HEK293 (cell line): ENCODE results near the gene ZFX.

ENCODE experiments used
- CTCF ChIA-PET: fragments of 350-600 bp; formaldehyde crosslinking; extraction: SDS; loops from one replicate; lab custom pipeline; 2021; ENCODE audit warnings: antibody characterized with exemption; lab: Yijun Ruan, JAX
- POLR2A ChIA-PET: fragments of 300-600 bp; formaldehyde crosslinking; extraction: SDS; loops from one replicate; lab custom pipeline; 2020; ENCODE audit warnings: antibody characterized with exemption, inconsistent platforms; lab: Yijun Ruan, JAX
- H3K27ac ChIP-seq: fragments of 200-500 bp; sonication (Bioruptor generic); 2 replicates; pipeline ENCODE4 v1.5.1; 2014; ENCODE audit warnings: low read depth, low read length, control low read depth, inconsistent platforms; ENCODE audit errors: extremely low read depth
- H3K36me3 ChIP-seq, 2 experiments: fragments of 200-500 bp in 1 of 2; sonication (Bioruptor generic) in 1 of 2; 1 replicate in 1 of 2; 2 replicates in 1 of 2; pipeline ENCODE4 v1.5.1; 2014 to 2017; ENCODE audit warnings: inconsistent platforms in 2 of 2, low read length in 2 of 2; ENCODE audit not compliant: control insufficient read depth in 2 of 2, insufficient read depth in 1 of 2
- H3K4me1 ChIP-seq: fragments of 200-500 bp; sonication (Bioruptor generic); 2 replicates; pipeline ENCODE4 v1.5.1; 2014; ENCODE audit warnings: mild to moderate bottlenecking, low read length, inconsistent platforms; ENCODE audit not compliant: control insufficient read depth, insufficient read depth
- H3K4me3 ChIP-seq: 2 replicates; pipeline ENCODE4 v1.5.1; 2011; ENCODE audit warnings: low read depth, mild to moderate bottlenecking, control low read depth, low read length, moderate library complexity
- H3K9me3 ChIP-seq: fragments of 200-500 bp; sonication (Bioruptor generic); 2 replicates; pipeline ENCODE4 v1.5.1; 2014; ENCODE audit warnings: low read depth, low read length, inconsistent platforms; ENCODE audit not compliant: control insufficient read depth, insufficient read depth
- CTCF ChIP-seq: fragments of 450-650 bp; formaldehyde crosslinking; IDR thresholded peaks from 2 replicates; pipeline ENCODE4 v1.5.1; 2016; ENCODE audit warnings: missing biosample characterization, missing genetic modification characterization
- RBAK ChIP-seq: fragments of 450-650 bp; formaldehyde crosslinking; IDR thresholded peaks from 2 replicates; pipeline ENCODE4 v1.5.1; 2016; ENCODE audit warnings: missing biosample characterization, missing genetic modification characterization
- SP3 ChIP-seq: fragments of 450-650 bp; formaldehyde crosslinking; IDR thresholded peaks from 2 replicates; pipeline ENCODE4 v1.5.1; 2016; ENCODE audit warnings: missing biosample characterization, missing genetic modification characterization
- TSHZ1 ChIP-seq: fragments of 450-650 bp; formaldehyde crosslinking; IDR thresholded peaks from 2 replicates; pipeline ENCODE4 v1.5.1; 2016; ENCODE audit warnings: missing biosample characterization, missing genetic modification characterization, borderline replicate concordance
- ZFP3 ChIP-seq: fragments of 450-650 bp; formaldehyde crosslinking; IDR thresholded peaks from 2 replicates; pipeline ENCODE4 v1.5.1; 2016; ENCODE audit warnings: low read depth, missing biosample characterization, missing genetic modification characterization
- ZNF311 ChIP-seq: fragments of 450-650 bp; formaldehyde crosslinking; IDR thresholded peaks from 2 replicates; pipeline ENCODE4 v1.5.1; 2017; ENCODE audit warnings: missing biosample characterization, missing genetic modification characterization, borderline replicate concordance
- ZNF391 ChIP-seq: fragments of 450-650 bp; formaldehyde crosslinking; IDR thresholded peaks from 2 replicates; pipeline ENCODE4 v1.5.1; 2016; ENCODE audit warnings: low read depth, missing biosample characterization, missing genetic modification characterization, borderline replicate concordance
- ZNF488 ChIP-seq: fragments of 450-650 bp; formaldehyde crosslinking; IDR thresholded peaks from 2 replicates; pipeline ENCODE4 v1.5.1; 2016; ENCODE audit warnings: missing biosample characterization, missing genetic modification characterization
- ZNF518A ChIP-seq: fragments of 450-650 bp; formaldehyde crosslinking; conservative IDR thresholded peaks from 2 replicates; pipeline ENCODE4 v1.5.1; 2016; ENCODE audit warnings: low read depth, missing biosample characterization, missing genetic modification characterization
- ZNF548 ChIP-seq: fragments of 450-650 bp; formaldehyde crosslinking; IDR thresholded peaks from 2 replicates; pipeline ENCODE4 v1.5.1; 2016; ENCODE audit warnings: missing biosample characterization, missing genetic modification characterization
- ZNF596 ChIP-seq: fragments of 450-650 bp; IDR thresholded peaks from 2 replicates; pipeline ENCODE4 v1.5.0; 2018; ENCODE audit warnings: missing biosample characterization, mild to moderate bottlenecking, missing genetic modification characterization, moderate library complexity
- ZNF664 ChIP-seq: fragments of 450-650 bp; formaldehyde crosslinking; IDR thresholded peaks from 2 replicates; pipeline ENCODE4 v1.5.1; 2016; ENCODE audit warnings: missing biosample characterization, missing genetic modification characterization
- ZNF830 ChIP-seq: fragments of 450-650 bp; IDR thresholded peaks from 2 replicates; pipeline ENCODE4 v1.5.0; 2018; ENCODE audit warnings: missing biosample characterization, missing genetic modification characterization, low read depth, mild to moderate bottlenecking, moderate library complexity

Gene ZFX

GRCh38 chrX:24169211-24169610 is 19.7 kb downstream of the ZFX start:
- Histone ChIP-seq H3K4me1 (peaks cover 44% of the 10 kb centered on the region), H3K4me3 (no peak overlapping the region), H3K27ac (peak overlapping the region; percentile 20; the same call in 1 of the 2 replicates), H3K9me3 (no peaks in the 10 kb centered on the region), H3K36me3 (peaks cover 12 to 29% of the 10 kb centered on the region in 2 experiments)
- ChIA-PET POLR2A (no interaction called here), CTCF (interaction anchor here (0.7 kb wide), 1 partner anchor 21 kb away, joined by 3 read pairs; no protein-coding TSS in a partner anchor)
- TF ChIP-seq ZNF518A (no peak), ZFP3 (no peak), TSHZ1 (tag by site-specific recombination) (no peak), ZNF391 (tag by site-specific recombination) (no peak), RBAK (tag by site-specific recombination) (no peak), ZNF311 (no peak), SP3 (tag by site-specific recombination) (no peak), CTCF (tag by site-specific recombination) (no peak), ZNF664 (tag by site-specific recombination) (no peak)

GRCh38 chrX:24173115-24173847 is 23.8 kb downstream of the ZFX start:
- TF ChIP-seq ZNF830 (no peak), ZNF596 (tag by site-specific recombination) (0 out of 2 replicates have a peak, but pooled peaks have one; percentile 12), ZNF488 (tag by site-specific recombination) (no peak), ZNF548 (tag by site-specific recombination) (no peak)
- TF ChIP-seq, all 188 proteins: peak for 1
- ChIA-PET POLR2A (interaction anchor here (0.7 kb wide), 1 partner anchor 56 kb away, joined by 3 read pairs; no protein-coding TSS in a partner anchor), CTCF (interaction anchor here (0.7 to 1.8 kb wide), 3 partner anchors 9 to 71 kb away, joined by 3 to 5 read pairs (median 5); no protein-coding TSS in a partner anchor)
- peaks cover 18% of the 10 kb centered on the region for H3K4me1 ChIP-seq
- H3K27ac ChIP-seq: peak overlapping the region; percentile 27; the same call in 1 of the 2 replicates
- H3K9me3 ChIP-seq: no peaks in the 10 kb centered on the region
- H3K4me3 ChIP-seq: no peak overlapping the region
- peaks cover 33 to 52% of the 10 kb centered on the region in 2 experiments for H3K36me3 ChIP-seq
